ENCODE data around the gene GTF3C4.

GTF3C4 gene

DNA sequence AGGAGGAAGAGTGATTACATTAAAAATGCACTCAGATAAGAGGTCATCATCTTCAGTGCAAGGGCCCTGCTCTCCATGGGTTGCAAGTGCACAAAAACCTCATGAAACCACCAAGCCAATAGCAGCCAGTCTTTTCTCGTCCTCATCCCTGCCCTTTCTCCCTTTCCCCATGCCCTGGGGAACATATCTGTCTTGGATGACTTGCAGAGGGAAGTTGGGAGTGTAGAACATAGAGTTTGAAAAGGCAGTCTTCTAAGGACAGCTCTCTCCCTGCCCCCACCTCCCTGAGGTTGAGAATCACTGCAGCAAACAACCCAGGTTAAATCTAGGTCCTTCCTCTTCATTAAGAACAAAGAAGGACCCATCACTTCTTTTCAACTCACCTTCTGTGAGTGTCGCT lies 22.5 kb upstream of the GTF3C4 start:
- no peak for DNase-seq (ENCODE audit: low spot score)

DNA sequence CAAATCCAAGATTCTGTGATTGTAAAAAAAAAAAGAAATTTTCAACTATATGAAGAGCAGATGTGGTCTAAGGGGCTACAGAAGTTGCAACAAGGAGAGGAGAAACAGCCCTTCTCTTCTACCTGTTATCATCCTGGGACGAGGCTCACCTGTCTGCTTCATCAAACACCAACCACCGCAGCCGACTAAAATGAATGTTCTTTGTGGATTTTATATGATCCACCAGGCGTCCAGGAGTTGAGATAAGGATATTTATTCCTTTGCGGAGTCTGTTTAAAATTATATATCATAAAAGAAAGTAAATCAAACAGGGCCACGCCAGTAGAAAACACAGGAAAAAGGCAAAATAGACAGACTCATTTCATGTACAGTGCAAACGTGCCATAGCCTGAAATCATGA lies 22.0 kb upstream of the GTF3C4 start:
- no peak for DNase-seq (ENCODE audit: low spot score)

DNA sequence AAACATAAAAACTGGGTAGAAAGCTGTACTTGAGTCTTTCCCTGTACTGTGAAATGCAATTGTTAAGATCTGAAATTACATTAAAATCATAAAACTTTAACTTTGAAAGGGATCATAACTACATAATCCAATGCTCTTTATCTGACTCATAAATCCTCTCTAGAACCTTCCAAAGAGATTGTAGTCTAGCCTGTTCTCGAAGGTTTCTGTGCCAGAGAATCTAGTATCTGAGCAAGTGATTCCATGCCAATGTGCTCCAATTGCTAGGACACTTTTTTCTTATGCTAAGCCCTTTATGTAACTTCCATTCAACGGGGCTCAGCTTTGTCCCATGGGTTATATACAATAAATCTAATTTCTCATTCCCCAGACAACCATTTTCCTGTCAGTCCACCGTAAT lies 21.6 kb upstream of the GTF3C4 start:
- no peak for DNase-seq (ENCODE audit: low spot score)

DNA sequence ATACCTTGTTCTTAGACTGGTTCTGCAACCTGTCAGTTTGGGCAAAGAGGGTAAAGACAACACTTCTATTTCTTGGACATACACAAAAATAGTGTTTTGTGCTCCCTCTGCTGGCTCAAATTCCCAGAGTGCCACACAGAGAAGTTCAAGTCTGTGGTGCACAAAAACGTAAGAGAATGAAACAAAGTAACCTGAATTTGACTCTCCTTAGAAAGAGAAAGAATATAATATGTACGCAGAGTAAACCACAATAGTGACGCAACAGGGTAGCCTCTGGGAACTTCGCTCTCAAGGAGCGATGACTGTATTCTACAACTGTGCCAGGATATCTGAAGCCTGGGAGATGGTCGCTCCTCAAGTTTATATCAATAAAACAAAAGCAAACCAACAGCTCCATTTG lies 19.0 kb upstream of the GTF3C4 start:
- no peak for DNase-seq (ENCODE audit: low spot score)

DNA sequence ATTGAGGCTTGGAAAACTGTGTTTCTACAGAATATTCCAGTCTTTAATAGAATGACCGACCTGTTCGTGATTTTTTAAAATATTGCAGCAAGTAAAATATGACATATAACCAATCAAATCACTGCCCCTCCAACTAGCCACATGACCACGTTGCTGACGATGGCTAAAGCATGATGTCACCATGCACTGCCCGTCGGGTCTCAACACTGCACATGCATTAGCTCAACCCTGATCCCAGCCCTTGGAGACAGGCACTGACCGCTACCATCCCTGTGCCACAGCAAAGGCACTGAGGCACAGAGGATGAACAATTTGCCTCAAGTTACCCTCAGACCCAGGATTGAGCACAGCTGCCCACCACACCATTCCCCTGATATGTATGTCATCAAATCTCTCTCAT lies 14.0 kb upstream of the GTF3C4 start:
- DNase-seq (ENCODE audit: low spot score) = no peak

DNA sequence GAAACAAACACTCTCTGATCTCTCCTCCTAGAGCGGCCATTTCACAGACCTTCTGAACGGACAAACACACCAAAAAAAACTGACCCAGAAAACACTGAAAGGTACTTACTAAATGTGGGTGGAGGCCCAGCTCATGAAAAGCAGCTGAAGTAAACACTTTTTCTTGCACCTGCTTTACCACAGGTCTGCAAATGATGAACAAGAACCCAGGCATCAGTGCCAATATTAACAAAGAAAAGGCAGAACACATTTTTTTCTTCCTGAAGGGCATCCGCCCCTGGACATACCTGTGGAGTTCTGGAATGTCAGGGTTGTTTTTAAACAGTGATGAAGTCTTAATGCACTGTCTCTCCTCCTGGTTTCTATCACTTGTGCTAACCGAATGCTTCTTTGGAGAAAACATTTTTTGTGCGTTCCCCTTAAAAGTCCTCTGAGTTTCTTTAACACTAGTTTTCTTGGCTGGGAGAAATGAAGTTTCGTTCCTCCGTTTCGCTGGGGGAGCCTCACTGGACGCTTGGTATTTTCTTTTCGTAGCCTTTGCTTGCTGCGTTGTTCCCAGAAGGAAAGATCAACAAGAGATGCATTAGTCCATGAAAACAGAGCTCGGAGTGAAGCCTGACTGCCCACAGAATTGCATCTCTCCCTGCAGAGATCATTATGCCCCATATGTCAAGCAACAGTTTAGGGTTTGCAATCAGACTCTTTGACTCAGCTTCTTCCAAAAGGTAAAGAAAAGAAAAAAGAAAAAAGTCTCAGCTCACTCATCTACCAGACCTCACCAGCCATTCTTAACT lies 7.9 kb upstream of the GTF3C4 start:
- DNase-seq (ENCODE audit: low spot score) = no peak

DNA sequence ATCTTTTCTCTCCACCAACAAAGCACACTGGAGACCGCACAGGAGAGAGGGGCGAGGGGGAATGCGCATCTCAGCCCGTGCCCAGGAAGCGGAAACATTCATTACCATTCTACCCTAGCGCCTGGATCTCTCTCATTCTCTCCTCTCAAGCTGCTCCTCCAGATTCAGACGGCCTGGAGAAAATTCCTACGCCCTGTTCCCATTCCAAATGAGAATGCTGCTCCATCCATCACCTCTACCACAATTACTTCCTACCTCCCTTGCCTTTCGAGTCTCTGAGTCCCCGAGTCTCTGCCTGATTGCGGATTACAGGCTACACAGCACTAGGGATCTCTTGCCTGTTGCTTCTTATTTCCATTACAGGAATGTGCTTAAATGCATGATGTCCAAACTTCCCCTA lies 7.1 kb upstream of the GTF3C4 start:
- DNase-seq (ENCODE audit: low spot score) = no peak

DNA sequence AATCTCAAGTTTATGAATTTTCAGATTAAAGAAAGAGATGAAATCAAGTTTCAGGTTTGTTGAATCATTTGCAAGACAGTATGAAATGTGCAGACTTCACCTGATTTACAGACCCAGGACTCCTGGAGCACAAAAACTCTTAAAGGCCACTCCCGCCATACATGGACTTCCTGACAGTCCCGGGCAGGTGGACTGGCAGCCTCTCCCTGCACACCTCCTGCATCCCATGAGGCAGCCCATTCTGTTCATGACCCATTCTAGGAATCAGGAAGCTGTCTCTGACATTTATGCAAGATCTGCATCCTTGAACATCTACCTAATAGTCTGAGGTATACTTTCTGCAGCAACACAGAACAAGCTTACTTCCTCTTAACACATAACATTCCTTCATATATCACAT lies 6.4 kb upstream of the GTF3C4 start:
- no peak for DNase-seq (ENCODE audit: low spot score)

DNA sequence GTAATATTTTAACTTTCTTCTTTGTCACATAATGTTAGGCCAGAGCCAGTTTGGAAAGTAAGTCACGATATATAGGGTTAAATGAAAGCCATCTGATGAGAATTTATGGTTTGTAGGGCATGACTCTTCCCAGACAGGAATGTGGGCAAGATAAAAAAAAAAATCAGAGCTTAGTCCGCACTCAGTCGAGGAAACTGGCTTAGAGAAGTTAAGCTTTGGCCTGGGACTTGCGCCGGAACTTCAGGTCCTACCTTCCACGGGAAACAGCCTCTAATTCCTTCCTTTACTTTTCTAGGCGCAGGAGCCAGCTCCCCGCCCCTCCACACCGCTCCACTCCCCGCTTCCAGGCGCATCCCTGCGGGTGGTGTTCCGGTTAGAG lies 956 bp upstream of the GTF3C4 start:
- DNase-seq (ENCODE audit: low spot score) = peak; percentile 4

DNA sequence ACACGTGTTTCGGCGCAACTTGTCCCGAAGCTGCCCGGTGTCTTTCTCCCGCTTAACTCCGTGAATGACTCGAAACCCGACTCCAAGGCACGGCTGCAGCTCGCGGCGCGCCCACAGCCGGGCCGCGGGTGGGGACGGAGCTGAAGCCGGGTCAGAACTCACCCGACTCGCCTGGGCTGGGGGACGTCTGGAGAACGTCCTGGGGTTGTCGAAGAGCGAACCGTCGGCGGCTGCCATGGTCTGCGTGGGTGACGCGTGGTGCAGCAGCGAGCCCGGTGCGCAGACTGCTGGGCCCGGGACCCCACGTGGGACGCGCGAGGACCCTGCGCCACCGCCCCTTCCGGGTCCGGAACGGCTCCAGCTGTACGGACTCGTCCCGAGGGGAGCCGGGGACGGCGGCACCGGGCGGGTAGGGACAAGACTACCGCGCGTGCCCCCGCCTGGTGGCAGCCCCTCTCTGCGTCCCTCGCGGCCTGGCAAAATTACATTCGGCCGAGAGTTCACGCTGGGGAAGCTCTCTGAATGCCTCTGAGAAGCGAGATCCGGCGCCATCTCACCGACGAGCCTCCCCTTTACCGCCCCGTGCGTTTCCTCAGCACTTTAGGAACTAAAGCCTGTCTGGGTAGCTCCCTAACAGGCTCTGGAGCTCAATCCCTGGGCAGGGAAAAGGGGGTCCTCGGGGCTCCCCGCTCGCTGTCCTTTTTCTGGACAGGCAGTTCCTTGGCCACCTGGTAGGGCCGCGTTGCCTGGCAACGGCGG lies 387 bp upstream of the GTF3C4 start, which contains the start of gene DDX31:
TSS of gene DDX31 (minus strand) at position 286 of the 759 bp plus-strand sequence. CDS start at position 237, 49 bp downstream.
- peak; percentile 82 for DNase-seq (ENCODE audit: low spot score)

DNA sequence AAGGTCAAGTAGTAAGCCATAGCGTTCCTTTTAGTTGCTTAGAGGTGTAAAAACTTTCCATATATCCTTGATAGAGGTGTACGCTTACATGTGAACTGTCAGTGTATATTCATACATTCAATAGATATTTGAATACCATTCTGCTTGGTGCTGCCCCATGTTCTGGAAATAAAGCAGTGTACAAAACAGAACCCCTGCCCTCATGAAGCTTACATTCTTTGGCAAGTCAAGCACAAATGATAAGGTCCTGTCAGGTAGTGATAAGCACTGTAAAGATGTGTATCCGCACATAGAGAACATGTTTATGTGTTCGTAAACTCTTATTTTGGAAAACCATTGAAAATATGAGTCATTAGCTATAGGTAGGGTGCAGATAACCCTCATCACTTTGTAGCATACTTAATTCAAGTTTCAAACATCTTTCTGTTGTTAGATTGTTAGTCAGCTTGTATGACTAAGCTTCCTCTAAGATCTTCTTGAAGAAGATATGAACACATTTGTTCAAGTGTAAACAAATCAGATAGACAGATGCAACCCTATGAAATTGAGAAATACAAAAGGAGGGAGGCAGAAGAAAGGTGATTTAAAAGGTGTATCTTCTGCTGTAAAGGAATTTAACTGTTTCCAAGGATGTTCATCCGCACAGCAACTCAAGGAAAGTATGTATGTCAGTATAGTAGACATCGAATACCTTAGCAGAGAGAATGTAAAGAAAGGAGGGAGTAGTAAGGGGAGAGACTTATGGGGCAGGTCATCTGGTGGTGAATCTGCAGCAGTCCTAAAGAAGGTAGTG lies 1.6 kb downstream of the GTF3C4 start:
- DNase-seq (ENCODE audit: low spot score) = no peak

DNA sequence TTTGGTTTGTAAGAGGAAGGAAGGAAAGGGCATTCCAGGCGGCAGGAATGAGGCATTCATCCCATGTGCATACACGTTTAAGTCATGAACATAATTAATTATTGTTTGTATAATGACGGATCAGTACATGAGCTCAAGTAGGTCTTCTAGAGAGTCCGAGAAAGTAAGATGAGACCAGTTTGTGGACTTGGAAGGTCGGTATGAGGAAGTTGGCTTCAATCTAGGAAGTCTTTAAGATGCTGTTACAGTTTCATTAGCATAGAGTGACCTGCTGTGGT lies 2.1 kb downstream of the GTF3C4 start:
- no peak for DNase-seq (ENCODE audit: low spot score)

DNA sequence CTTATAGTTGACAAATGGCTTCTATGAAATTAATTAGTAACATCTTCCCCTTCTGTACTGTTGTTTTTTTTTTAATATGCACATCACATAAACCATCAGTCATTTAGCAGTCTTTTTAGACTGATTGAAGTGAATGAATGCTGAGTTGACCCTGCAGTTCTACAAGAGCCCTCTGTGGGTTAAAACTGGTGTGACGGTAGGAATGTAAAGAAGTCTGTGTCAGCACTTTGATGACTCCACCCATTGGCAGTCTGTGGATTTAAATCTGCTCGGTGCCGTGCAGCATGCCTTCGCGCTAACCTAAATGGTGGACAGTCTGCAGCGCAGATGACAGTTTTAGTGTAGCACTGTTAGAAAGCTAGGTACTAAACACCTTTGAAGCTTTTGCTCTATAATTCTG lies 3.1 kb downstream of the GTF3C4 start:
- DNase-seq (ENCODE audit: low spot score) = no peak

DNA sequence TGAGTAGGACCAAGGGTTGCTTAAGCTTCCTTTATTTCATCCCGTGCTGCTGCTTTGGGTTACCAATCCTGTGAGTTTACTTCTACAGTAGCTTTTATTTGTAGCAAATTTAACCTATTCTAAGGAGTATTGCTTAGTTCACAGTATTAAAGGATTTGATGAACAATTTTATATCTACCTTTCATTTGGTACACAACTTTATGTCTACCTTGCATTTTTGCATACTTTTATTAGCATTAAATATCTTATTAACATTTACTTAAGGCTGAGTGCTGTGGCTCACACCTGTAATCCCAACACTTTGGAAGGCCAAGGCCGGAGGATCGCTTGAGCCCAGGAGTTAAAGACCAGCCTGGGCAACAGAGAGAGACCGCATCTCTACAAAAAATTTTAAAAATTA lies 4.2 kb downstream of the GTF3C4 start:
- DNase-seq (ENCODE audit: low spot score) = no peak

DNA sequence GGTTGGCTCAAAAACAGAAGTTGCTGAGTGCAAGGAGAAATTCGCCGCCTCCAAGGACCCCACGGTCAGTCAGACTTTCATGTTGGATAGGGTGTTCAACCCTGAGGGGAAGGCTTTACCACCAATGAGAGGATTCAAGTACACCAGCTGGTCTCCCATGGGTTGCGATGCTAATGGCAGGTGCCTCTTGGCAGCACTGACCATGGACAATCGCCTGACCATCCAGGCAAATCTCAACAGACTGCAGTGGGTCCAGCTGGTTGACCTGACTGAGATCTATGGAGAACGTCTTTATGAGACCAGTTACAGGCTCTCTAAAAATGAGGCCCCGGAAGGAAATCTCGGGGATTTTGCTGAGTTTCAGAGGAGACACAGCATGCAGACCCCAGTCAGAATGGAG lies 7.7 kb downstream of the GTF3C4 start:
- DNase-seq (ENCODE audit: low spot score) = no peak

DNA sequence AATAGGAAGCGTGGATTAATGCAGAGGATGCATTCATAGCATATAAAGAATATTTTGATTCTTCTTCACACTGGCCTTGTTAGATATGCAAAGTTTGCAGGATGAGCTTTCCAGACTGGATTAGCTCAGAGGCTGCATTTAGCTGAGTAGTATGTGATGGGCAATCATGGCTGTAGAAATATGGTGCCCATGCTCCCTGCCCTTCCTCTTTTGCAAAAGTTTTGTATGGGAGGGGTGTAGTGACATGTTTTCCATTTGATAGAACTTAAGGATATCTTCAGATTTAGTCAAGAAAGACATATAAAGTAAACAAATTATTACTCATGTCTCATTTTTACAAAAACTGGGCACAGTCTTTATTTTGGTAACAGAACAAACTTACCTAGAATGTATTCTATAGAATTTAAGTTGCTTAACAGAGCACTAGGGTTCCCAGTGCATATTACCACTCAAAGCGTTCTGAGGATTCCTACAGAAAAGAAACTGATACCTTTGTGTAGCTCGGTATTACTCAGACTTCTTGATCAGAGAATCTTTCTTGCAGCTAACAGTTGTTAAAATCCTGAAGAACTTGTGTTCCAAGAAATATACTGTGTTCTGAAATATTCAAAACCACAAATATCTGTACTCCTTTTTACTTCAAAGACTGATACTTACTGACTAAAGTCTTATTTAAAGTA lies 9.8 kb downstream of the GTF3C4 start:
- no peak for DNase-seq (ENCODE audit: low spot score)

DNA sequence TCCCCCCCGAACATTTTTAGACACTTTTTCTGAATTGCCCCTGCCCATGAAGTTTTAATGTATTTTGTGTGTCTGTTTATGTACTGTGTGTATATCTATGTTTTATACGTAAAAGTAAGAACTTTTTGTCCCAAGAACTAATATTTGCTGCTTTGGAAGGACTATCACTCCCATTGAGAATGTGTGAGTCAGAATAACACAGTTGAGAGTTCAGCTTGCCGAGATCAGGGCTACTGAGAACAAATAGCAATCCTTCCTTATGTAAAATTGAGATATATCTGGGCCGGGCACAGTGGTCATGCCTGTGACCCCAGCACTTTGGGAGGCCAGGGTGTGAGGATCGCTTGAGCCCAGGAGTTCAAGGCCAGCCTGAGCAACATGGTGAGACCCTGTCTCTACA lies 11.3 kb downstream of the GTF3C4 start:
- DNase-seq (ENCODE audit: low spot score) = no peak

DNA sequence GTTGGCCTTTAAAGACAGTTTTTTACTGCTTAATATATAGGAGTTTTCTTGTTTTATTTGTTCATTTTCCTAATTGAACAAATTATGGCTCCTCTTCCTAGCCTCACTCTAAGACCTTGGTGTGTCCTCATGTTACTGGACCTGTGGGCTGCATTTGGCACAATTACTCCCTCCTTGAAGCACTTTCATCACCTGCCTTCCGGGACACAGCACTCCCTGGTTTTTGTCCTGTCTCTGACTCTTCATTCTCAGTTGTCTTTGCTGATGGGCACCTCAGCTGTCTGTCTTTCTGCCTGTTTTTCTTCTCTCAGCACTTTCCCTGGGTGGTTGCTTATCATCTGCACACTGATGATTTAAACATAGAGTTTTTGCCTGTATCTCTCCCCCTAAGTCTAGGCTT lies 13.6 kb downstream of the GTF3C4 start:
- no peak for DNase-seq (ENCODE audit: low spot score)

DNA sequence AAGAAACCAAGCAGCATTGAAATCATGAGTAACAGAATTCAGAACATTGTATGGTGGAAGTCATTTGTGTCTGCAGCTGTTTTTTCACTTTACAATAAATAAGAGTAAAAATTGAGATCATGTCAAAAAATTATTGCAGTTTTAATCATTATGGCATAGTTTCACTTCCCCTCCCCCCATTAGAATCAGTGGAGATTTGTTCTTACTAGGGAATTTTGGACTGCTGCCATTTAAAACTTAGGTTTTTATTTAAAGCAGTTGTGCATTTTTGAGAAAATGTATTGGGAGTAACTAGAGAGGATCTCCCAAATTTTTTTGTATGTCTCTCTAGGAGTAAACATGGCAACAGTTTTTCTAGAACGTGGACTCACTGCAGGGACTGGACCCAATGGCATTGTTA lies 20.4 kb downstream of the GTF3C4 start:
- no peak for DNase-seq (ENCODE audit: low spot score)

DNA sequence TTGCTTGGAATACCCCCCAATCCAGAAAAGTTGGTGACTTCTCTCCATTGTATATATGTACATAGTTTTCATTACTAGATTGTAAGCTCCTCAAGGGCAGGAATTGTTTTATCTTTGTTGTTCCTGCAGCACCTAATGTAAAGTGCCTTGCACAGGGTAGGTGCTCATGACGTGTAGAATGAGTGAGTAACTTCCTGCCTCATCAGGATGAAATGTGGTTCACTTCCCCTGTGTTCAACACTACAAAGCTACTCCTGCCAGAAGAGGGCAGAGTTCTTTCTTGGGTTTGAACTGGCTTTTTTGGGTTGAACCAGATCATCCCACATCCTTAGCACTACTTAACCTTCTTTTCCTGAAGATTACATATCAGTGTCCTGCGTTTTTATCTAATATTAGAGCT lies 23.9 kb downstream of the GTF3C4 start:
- no peak for DNase-seq (ENCODE audit: low spot score)

DNA sequence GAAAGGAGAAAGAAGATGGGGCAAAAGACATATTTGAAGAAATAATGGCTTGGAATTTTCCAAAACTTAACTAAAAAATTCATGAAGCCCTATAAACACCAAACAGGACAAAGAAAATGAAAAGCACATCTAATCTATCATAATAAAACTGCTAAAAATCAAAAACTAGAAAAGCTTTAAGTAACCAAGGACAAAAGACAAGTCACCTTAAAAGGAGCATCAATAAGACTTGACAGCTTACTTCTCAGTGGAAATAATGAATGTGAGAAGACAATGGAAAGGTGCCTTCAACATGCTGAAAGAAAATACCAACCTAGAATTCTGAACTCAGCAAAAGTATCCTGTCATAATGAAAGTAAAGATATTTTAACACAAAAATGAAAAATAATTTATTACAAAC lies 27.0 kb downstream of the GTF3C4 start:
- no peak for DNase-seq (ENCODE audit: low spot score)

DNA sequence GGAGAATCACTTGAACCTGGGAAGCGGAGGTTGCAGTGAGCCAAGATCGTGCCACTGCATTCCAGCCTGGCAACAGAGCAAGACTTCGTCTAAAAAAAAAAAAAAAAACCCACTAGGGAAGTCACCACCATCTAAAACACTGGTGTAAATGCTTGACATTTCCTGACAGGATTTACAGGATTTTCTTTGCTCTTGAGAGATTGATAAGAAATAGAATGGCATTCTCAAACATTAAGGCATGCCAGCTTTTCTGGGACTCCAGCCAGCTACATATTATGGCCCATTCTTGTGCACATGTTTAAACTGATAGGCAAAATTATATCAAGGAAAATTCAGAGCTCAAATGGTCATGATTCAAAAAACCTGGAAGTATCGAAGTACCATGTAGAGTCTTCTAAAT lies 28.7 kb downstream of the GTF3C4 start:
- DNase-seq (ENCODE audit: low spot score) = no peak

DNA sequence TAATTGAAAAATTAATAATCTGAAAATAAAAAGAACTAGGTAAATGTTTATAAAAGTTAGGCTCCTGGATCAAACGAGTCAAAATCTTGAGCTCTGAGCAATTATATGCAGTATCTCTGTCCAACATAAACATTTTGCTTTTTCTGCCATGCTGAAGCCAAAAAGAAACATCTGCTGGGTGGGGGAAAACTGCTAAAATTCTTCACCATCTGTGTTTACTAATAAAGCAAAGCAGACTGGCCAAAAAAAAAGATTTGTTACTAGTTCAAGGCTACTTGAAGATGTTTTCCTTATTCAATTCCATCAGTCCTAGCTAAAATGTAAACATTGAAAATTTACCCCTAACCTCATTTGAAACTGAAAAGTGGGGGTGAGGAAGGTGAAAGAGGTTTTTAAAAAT lies 29.7 kb downstream of the GTF3C4 start:
- no peak for DNase-seq (ENCODE audit: low spot score)
